ENCODE measurements around the gene B4GALT6.

The B4GALT6 gene

GRCh38 chr18:31585991-31586390 lies 98.4 kb downstream of the B4GALT6 start:
- no peak overlapping the region for H3K27ac ChIP-seq (ENCODE audit: low read length, poor library complexity, severe bottlenecking)
- H3K18ac ChIP-seq (ENCODE audit: low read depth in 1 of 2, low read length in 2 of 2), result no peak overlapping the region
- DNase-seq, result no peak
- no peak overlapping the region for H3K14ac ChIP-seq (ENCODE audit: low read length in 2 of 2)
- H3K9ac ChIP-seq (ENCODE audit: low read length), result no peak overlapping the region
- H3K9me3 ChIP-seq (ENCODE audit: control insufficient read depth, low read length), result no peaks in the 10 kb centered on the region
- H2AFZ ChIP-seq (ENCODE audit: low read depth, low read length), result no peak overlapping the region
- H3K79me1 ChIP-seq (replicated peaks; ENCODE audit: low read length, poor library complexity, severe bottlenecking), result no peaks in the 10 kb centered on the region
- H4K8ac ChIP-seq (ENCODE audit: low read length), result no peak overlapping the region
- no peak overlapping the region for H2BK12ac ChIP-seq (ENCODE audit: low read length in 2 of 2)
- no peak overlapping the region for H2BK5ac ChIP-seq (ENCODE audit: low read depth, low read length, poor library complexity, severe bottlenecking)
- no peak overlapping the region for H2AK5ac ChIP-seq (ENCODE audit: low read length, severe bottlenecking)
- H4K91ac ChIP-seq (ENCODE audit: low read length), result no peak overlapping the region
- no peaks in the 10 kb centered on the region for H3K27me3 ChIP-seq (ENCODE audit: control insufficient read depth in 1 of 2, insufficient read depth in 1 of 2, low read length in 2 of 2)
- H3K36me3 ChIP-seq (ENCODE audit: control insufficient read depth in 1 of 2, insufficient read depth in 2 of 2, low read depth in 1 of 2, low read length in 2 of 2), result no peaks in the 10 kb centered on the region
- peak overlapping the region; percentile 7 for H2BK15ac ChIP-seq (ENCODE audit: low read depth, poor library complexity, severe bottlenecking)
- H3K4me3 ChIP-seq (ENCODE audit: insufficient read depth in 1 of 2, low read depth in 1 of 2, low read length in 2 of 2), result no peak overlapping the region
- WGBS, result 100% methylated on average over 2 of the region's 5 CpGs
- no peak overlapping the region for H3K4ac ChIP-seq (ENCODE audit: low read depth in 1 of 2, low read length in 2 of 2)
- H3K4me2 ChIP-seq (ENCODE audit: low read length, poor library complexity, severe bottlenecking), result no peak overlapping the region
- no peak overlapping the region for H2BK120ac ChIP-seq (ENCODE audit: low read depth, low read length)
- no peak overlapping the region for H3K23ac ChIP-seq (ENCODE audit: low read length in 2 of 2)
- H3K4me1 ChIP-seq (ENCODE audit: control insufficient read depth, insufficient read depth, low read depth, low read length), result peaks cover 3% of the 10 kb centered on the region

GRCh38 chr18:31583185-31583854 lies 101.1 kb downstream of the B4GALT6 start:
- no peak overlapping the region for H2BK120ac ChIP-seq (ENCODE audit: low read depth, low read length)
- H3K4ac ChIP-seq (ENCODE audit: low read depth in 1 of 2, low read length in 2 of 2), result no peak overlapping the region
- H4K8ac ChIP-seq (ENCODE audit: low read length), result no peak overlapping the region
- no peak overlapping the region for H3K14ac ChIP-seq (ENCODE audit: low read length in 2 of 2)
- H3K4me3 ChIP-seq (ENCODE audit: insufficient read depth in 1 of 2, low read depth in 1 of 2, low read length in 2 of 2), result no peak overlapping the region
- H3K9me3 ChIP-seq (ENCODE audit: control insufficient read depth, low read length), result no peaks in the 10 kb centered on the region
- no peak overlapping the region for H2BK5ac ChIP-seq (ENCODE audit: low read depth, low read length, poor library complexity, severe bottlenecking)
- H2AK5ac ChIP-seq (ENCODE audit: low read length, severe bottlenecking), result no peak overlapping the region
- DNase-seq, result no peak
- H2BK12ac ChIP-seq (ENCODE audit: low read length in 2 of 2), result no peak overlapping the region
- no peak overlapping the region for H4K91ac ChIP-seq (ENCODE audit: low read length)
- H3K36me3 ChIP-seq (ENCODE audit: control insufficient read depth in 1 of 2, insufficient read depth in 2 of 2, low read depth in 1 of 2, low read length in 2 of 2), result no peaks in the 10 kb centered on the region
- no peaks in the 10 kb centered on the region for H3K79me1 ChIP-seq (replicated peaks; ENCODE audit: low read length, poor library complexity, severe bottlenecking)
- H3K18ac ChIP-seq (ENCODE audit: low read depth in 1 of 2, low read length in 2 of 2), result no peak overlapping the region
- no peak overlapping the region for H2BK15ac ChIP-seq (ENCODE audit: low read depth, poor library complexity, severe bottlenecking)
- no peaks in the 10 kb centered on the region for H3K27me3 ChIP-seq (ENCODE audit: control insufficient read depth in 1 of 2, insufficient read depth in 1 of 2, low read length in 2 of 2)
- no peak overlapping the region for H3K23ac ChIP-seq (ENCODE audit: low read length in 2 of 2)
- H3K27ac ChIP-seq (ENCODE audit: low read length, poor library complexity, severe bottlenecking), result no peak overlapping the region
- H2AFZ ChIP-seq (ENCODE audit: low read depth, low read length), result no peak overlapping the region
- 94% methylated on average over 4 of the region's 5 CpGs for WGBS
- H3K9ac ChIP-seq (ENCODE audit: low read length), result no peak overlapping the region
- no peak overlapping the region for H3K4me2 ChIP-seq (ENCODE audit: low read length, poor library complexity, severe bottlenecking)
- peaks cover 3% of the 10 kb centered on the region for H3K4me1 ChIP-seq (ENCODE audit: control insufficient read depth, insufficient read depth, low read depth, low read length)

GRCh38 chr18:31581498-31582197 lies 102.7 kb downstream of the B4GALT6 start:
- H2AK5ac ChIP-seq (ENCODE audit: low read length, severe bottlenecking), result peak overlapping the region; percentile 27
- no peak overlapping the region for H3K4ac ChIP-seq (ENCODE audit: low read depth in 1 of 2, low read length in 2 of 2)

GRCh38 chr18:31579375-31579774 lies 105.0 kb downstream of the B4GALT6 start:
- Histone ChIP-seq H3K14ac (ENCODE audit: low read length in 2 of 2) (no peak overlapping the region), H2AFZ (ENCODE audit: low read depth, low read length) (no peak overlapping the region), H4K8ac (ENCODE audit: low read length) (no peak overlapping the region), H3K27ac (ENCODE audit: low read length, poor library complexity, severe bottlenecking) (no peak overlapping the region), H2BK120ac (ENCODE audit: low read depth, low read length) (no peak overlapping the region), H3K4me3 (ENCODE audit: insufficient read depth in 1 of 2, low read depth in 1 of 2, low read length in 2 of 2) (no peak overlapping the region), H3K36me3 (ENCODE audit: control insufficient read depth in 1 of 2, insufficient read depth in 2 of 2, low read depth in 1 of 2, low read length in 2 of 2) (no peaks in the 10 kb centered on the region), H3K27me3 (ENCODE audit: control insufficient read depth in 1 of 2, insufficient read depth in 1 of 2, low read length in 2 of 2) (no peaks in the 10 kb centered on the region), H3K23ac (ENCODE audit: low read length in 2 of 2) (no peak overlapping the region), H2AK5ac (ENCODE audit: low read length, severe bottlenecking) (no peak overlapping the region), H2BK5ac (ENCODE audit: low read depth, low read length, poor library complexity, severe bottlenecking) (no peak overlapping the region), H3K18ac (ENCODE audit: low read depth in 1 of 2, low read length in 2 of 2) (no peak overlapping the region), H3K4me2 (ENCODE audit: low read length, poor library complexity, severe bottlenecking) (no peak overlapping the region), H2BK12ac (ENCODE audit: low read length in 2 of 2) (no peak overlapping the region), H3K79me1 (replicated peaks; ENCODE audit: low read length, poor library complexity, severe bottlenecking) (no peaks in the 10 kb centered on the region), H3K4ac (ENCODE audit: low read depth in 1 of 2, low read length in 2 of 2) (no peak overlapping the region), H3K4me1 (ENCODE audit: control insufficient read depth, insufficient read depth, low read depth, low read length) (peaks cover 3% of the 10 kb centered on the region), H4K91ac (ENCODE audit: low read length) (no peak overlapping the region), H2BK15ac (ENCODE audit: low read depth, poor library complexity, severe bottlenecking) (no peak overlapping the region), H3K9me3 (ENCODE audit: control insufficient read depth, low read length) (no peaks in the 10 kb centered on the region), H3K9ac (ENCODE audit: low read length) (no peak overlapping the region)
- WGBS, result 98% methylated on average over 2 of the region's 2 CpGs
- no peak for DNase-seq

More at GRCh38 chr18:31581498-31582197, 102.7 kb downstream of the B4GALT6 start:
- H3K9me3 ChIP-seq (ENCODE audit: control insufficient read depth, low read length), result no peaks in the 10 kb centered on the region
- no peaks in the 10 kb centered on the region for H3K79me1 ChIP-seq (replicated peaks; ENCODE audit: low read length, poor library complexity, severe bottlenecking)
- no peak overlapping the region for H2BK15ac ChIP-seq (ENCODE audit: low read depth, poor library complexity, severe bottlenecking)
- no peak overlapping the region for H3K23ac ChIP-seq (ENCODE audit: low read length in 2 of 2)
- H2AFZ ChIP-seq (ENCODE audit: low read depth, low read length), result peak overlapping the region; percentile 46
- no peak overlapping the region for H3K4me3 ChIP-seq (ENCODE audit: insufficient read depth in 1 of 2, low read depth in 1 of 2, low read length in 2 of 2)
- peak overlapping the region in 1 of 2 experiments; percentile 85 for H2BK12ac ChIP-seq (ENCODE audit: low read length in 2 of 2)
- H2BK120ac ChIP-seq (ENCODE audit: low read depth, low read length), result peak overlapping the region; percentile 21
- no peak overlapping the region for H3K18ac ChIP-seq (ENCODE audit: low read depth in 1 of 2, low read length in 2 of 2)
- no peak overlapping the region for H2BK5ac ChIP-seq (ENCODE audit: low read depth, low read length, poor library complexity, severe bottlenecking)
- H3K27ac ChIP-seq (ENCODE audit: low read length, poor library complexity, severe bottlenecking), result peak overlapping the region; percentile 83
- peak overlapping the region; percentile 26 for H3K9ac ChIP-seq (ENCODE audit: low read length)
- no peak overlapping the region for H3K14ac ChIP-seq (ENCODE audit: low read length in 2 of 2)
- no peak overlapping the region for H4K91ac ChIP-seq (ENCODE audit: low read length)
- WGBS, result 19% methylated on average over 4 of the region's 4 CpGs
- H3K36me3 ChIP-seq (ENCODE audit: control insufficient read depth in 1 of 2, insufficient read depth in 2 of 2, low read depth in 1 of 2, low read length in 2 of 2), result no peaks in the 10 kb centered on the region
- DNase-seq, result peak; percentile 86
- peaks cover 3% of the 10 kb centered on the region for H3K4me1 ChIP-seq (ENCODE audit: control insufficient read depth, insufficient read depth, low read depth, low read length)
- no peaks in the 10 kb centered on the region for H3K27me3 ChIP-seq (ENCODE audit: control insufficient read depth in 1 of 2, insufficient read depth in 1 of 2, low read length in 2 of 2)
- H4K8ac ChIP-seq (ENCODE audit: low read length), result peak overlapping the region; percentile 35
- H3K4me2 ChIP-seq (ENCODE audit: low read length, poor library complexity, severe bottlenecking), result no peak overlapping the region
